K562 (cell line): ENCODE results near the gene RFNG.

ENCODE experiments used
- HCFC1 ChIP-seq: IDR thresholded peaks from 2 replicates; pipeline ENCODE4 v1.6.1; 2012; ENCODE audit warnings: low read depth, low read length, improper control_type of control experiment
- SREBF2 ChIP-seq: sonication (generic); formaldehyde crosslinking; IDR thresholded peaks from 2 replicates; pipeline ENCODE4 v1.4.0; 2020; ENCODE audit warnings: mild to moderate bottlenecking, missing genetic modification reagents
- STAG1 ChIP-seq: sonication (generic); formaldehyde crosslinking; IDR thresholded peaks from 2 replicates; pipeline ENCODE4 v1.5.0; 2020; ENCODE audit warnings: missing genetic modification reagents, borderline replicate concordance
- THRA ChIP-seq: fragments of 450-650 bp; IDR thresholded peaks from 2 replicates; pipeline ENCODE4 v1.6.1; 2017; ENCODE audit warnings: mild to moderate bottlenecking, moderate library complexity

DNA sequence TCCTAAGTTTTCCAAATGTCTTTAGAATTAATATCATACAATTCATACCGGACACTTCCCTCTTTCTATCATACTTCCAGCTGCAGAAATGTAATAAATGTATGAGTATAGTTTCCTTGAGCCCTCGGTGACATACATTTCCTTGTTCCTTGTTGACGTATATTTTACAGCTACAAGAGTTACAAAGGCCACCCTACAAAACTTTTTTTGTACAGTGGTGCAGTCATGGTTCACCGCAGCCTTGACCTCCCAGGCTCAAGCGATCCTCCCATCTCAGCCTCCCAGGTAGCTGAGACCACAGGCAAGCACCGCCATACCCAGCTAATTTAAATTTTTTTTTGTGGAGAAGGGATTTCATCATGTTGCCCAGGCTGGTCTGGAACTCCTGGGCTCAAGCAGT, 21.2 kb upstream of the RFNG start:
- TF ChIP-seq THRA: no peak
- TF ChIP-seq SREBF2: no peak
- TF ChIP-seq HCFC1: no peak
- no peak for TF ChIP-seq STAG1 (CRISPR knock-in tag)
